D721Med (cell line): ENCODE data around the gene SCMH1.

Source experiments
- DNase-seq: peaks from one replicate; pipeline ENCODE4 v3.0.0; 2011; ENCODE audit warnings: low spot score; ENCODE audit not compliant: insufficient read length
- FAIRE-seq: peaks from 2 replicates; lab custom pipeline; 2011; peaks lifted over from hg19 to GRCh38; lab: Jason Lieb, UNC
- CTCF ChIP-seq: IDR thresholded peaks from 2 replicates; pipeline ENCODE4 v1.5.1; 2012; ENCODE audit warnings: mild to moderate bottlenecking, control low read depth; ENCODE audit not compliant: insufficient read depth; ENCODE audit errors: missing control alignments

SCMH1 gene

GRCh38 chr1:41169799-41170180 lies 72.3 kb downstream of the SCMH1 start:
- TF ChIP-seq CTCF = no peak
- no peak for DNase-seq
- no peak for FAIRE-seq

- TF ChIP-seq CTCF = no peak
- DNase-seq (no peak), FAIRE-seq (no peak)
These were observed 72.9 kb downstream of the SCMH1 start for GRCh38 chr1:41169066-41169798.

GRCh38 chr1:41167667-41168066 lies 74.4 kb downstream of the SCMH1 start:
- DNase-seq = no peak
- FAIRE-seq = no peak
- no peak for TF ChIP-seq CTCF

- no peak for FAIRE-seq
- no peak for TF ChIP-seq CTCF
- no peak for DNase-seq
These were observed 77.4 kb downstream of the SCMH1 start for GRCh38 chr1:41164727-41165126.

- no peak for FAIRE-seq
- TF ChIP-seq CTCF = no peak
These were observed 79.7 kb downstream of the SCMH1 start for GRCh38 chr1:41162441-41162840.

GRCh38 chr1:41161846-41162245 lies 80.3 kb downstream of the SCMH1 start:
- DNase-seq = no peak
- FAIRE-seq = no peak
- no peak for TF ChIP-seq CTCF

More at GRCh38 chr1:41162441-41162840, 79.7 kb downstream of the SCMH1 start:
- DNase-seq = no peak

GRCh38 chr1:41160498-41161110 lies 81.5 kb downstream of the SCMH1 start:
- no peak for TF ChIP-seq CTCF
- FAIRE-seq (peak; percentile 38), DNase-seq (no peak)
